ENCODE measurements around the gene MST1.

DNA sequence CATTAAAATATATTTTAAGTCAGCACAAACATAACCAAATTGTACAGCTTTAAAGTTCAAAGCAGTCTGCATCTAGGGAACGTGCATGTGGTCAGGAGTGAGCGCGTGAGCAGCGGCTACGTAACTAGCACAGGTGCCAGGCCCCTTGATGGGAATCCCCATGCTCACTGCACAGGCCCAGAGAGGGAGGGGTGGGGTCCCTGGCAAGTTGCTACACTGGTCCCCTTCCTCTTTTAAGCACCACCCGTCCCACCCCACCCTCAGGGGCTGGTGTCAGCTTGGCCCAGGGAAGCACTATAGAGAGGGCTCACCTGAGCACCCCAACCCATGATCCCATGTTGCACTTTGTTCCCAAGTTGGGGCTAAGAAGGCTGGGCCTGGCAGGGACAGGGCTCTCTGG is 35.3 kb upstream of the MST1 start:
- TF ChIP-seq MECOM (CRISPR knock-in tag; IDR thresholded peaks at IDR 0.05) (no peak), ESRRA (IDR thresholded peaks at IDR 0.05; ENCODE audit: borderline replicate concordance, low read depth) (no peak), ZNF274 (IDR thresholded peaks at IDR 0.05; ENCODE audit: borderline replicate concordance, low read depth, low read length) (no peak), EHMT2 (IDR thresholded peaks at IDR 0.05) (no peak), SP2 (IDR thresholded peaks at IDR 0.05; ENCODE audit: extremely low read depth, low read depth, low read length, poor library complexity, severe bottlenecking) (no peak), FOXM1 (IDR thresholded peaks at IDR 0.05; ENCODE audit: low read depth) (no peak), FOXM1 (CRISPR knock-in tag; IDR thresholded peaks at IDR 0.05; ENCODE audit: low read depth) (no peak), BRCA1 (IDR thresholded peaks at IDR 0.05) (no peak), BRCA1 (CRISPR knock-in tag; IDR thresholded peaks at IDR 0.05) (no peak), ZNF197 (CRISPR knock-in tag; IDR thresholded peaks at IDR 0.05; ENCODE audit: low read depth) (no peak)
- TF ChIP-seq, protein P1, sequence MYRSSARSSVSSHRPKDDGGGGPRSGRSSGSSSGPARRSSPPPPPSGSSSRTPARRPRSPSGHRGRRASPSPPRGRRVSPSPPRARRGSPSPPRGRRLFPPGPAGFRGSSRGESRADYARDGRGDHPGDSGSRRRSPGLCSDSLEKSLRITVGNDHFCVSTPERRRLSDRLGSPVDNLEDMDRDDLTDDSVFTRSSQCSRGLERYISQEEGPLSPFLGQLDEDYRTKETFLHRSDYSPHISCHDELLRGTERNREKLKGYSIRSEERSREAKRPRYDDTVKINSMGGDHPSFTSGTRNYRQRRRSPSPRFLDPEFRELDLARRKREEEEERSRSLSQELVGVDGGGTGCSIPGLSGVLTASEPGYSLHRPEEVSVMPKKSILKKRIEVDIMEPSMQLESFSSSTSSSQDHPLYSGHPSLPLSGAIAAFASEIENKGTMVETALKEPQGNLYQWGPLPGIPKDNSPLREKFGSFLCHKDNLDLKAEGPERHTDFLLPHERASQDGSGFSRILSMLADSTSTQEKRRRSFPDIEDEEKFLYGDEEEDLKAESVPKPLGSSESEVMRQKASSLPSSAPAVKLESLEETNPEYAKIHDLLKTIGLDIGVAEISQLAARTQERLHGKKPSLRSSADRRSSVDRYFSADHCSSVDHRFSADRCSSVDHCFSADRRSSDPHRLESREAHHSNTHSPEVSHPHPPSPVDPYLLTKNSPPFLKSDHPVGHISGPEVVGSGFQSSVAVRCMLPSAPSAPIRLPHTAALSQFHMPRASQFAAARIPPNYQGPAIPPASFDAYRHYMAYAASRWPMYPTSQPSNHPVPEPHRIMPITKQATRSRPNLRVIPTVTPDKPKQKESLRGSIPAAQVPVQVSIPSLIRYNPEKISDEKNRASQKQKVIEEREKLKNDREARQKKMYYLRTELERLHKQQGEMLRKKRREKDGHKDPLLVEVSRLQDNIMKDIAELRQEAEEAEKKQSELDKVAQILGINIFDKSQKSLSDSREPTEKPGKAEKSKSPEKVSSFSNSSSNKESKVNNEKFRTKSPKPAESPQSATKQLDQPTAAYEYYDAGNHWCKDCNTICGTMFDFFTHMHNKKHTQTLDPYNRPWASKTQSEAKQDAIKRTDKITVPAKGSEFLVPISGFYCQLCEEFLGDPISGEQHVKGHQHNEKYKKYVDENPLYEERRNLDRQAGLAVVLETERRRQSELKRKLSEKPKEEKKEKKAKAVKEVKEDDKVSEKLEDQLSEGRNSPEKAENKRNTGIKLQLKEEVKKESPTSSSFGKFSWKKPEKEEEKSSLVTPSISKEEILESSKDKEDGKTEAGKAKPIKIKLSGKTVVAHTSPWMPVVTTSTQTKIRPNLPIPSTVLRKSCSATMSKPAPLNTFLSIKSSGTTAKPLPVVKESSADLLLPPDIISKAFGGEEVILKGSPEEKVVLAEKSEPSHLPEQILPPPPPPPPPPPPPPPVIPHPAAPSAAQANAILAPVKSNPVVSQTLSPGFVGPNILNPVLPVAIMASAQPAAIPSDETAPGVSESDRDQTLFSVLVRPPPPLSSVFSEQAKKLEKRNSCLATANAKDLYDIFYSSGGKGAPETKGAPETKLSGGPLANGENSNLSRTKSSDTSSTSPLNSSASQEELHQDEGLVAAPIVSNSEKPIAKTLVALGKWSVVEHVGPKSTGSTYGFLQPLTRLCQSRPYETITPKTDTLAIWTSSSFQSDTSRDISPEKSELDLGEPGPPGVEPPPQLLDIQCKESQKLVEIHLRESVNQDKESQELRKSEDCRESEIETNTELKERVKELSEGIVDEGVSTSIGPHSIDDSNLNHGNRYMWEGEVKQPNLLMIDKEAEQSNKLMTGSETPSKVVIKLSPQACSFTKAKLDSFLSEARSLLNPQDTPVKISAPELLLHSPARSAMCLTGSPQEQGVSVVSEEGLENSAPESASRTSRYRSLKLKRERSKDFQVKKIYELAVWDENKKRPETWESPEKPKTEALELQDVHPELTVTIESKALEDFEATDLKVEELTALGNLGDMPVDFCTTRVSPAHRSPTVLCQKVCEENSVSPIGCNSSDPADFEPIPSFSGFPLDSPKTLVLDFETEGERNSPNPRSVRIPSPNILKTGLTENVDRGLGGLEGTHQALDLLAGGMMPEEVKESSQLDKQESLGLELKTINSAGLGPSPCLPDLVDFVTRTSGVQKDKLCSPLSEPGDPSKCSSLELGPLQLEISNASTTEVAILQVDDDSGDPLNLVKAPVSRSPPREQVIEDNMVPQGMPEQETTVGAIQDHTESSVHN (IDR thresholded peaks at IDR 0.05; ENCODE audit: borderline replicate concordance in 1 of 2, low read depth in 1 of 2): no peak
- TF ChIP-seq, protein P2, sequence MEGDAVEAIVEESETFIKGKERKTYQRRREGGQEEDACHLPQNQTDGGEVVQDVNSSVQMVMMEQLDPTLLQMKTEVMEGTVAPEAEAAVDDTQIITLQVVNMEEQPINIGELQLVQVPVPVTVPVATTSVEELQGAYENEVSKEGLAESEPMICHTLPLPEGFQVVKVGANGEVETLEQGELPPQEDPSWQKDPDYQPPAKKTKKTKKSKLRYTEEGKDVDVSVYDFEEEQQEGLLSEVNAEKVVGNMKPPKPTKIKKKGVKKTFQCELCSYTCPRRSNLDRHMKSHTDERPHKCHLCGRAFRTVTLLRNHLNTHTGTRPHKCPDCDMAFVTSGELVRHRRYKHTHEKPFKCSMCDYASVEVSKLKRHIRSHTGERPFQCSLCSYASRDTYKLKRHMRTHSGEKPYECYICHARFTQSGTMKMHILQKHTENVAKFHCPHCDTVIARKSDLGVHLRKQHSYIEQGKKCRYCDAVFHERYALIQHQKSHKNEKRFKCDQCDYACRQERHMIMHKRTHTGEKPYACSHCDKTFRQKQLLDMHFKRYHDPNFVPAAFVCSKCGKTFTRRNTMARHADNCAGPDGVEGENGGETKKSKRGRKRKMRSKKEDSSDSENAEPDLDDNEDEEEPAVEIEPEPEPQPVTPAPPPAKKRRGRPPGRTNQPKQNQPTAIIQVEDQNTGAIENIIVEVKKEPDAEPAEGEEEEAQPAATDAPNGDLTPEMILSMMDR (IDR thresholded peaks at IDR 0.05 in 2 of 3, conservative IDR thresholded peaks at IDR 0.05 in 1 of 3; ENCODE audit: insufficient read depth in 2 of 3, low read depth in 1 of 3, low read length in 3 of 3): no peak
- TF ChIP-seq, protein P3, sequence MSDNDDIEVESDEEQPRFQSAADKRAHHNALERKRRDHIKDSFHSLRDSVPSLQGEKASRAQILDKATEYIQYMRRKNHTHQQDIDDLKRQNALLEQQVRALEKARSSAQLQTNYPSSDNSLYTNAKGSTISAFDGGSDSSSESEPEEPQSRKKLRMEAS (CRISPR knock-in tag; IDR thresholded peaks at IDR 0.05): no peak
